ENCODE results near the gene RMI2. TPM values are rescaled to one million over a fixed set of nuclear protein-coding genes. Genes with fewer than 3 reads are reported as not detected.

The RMI2 gene
- total and polyA plus RNA-seq, 2 of the 8 experiments (the other 6 are each of a cell fraction or from before 2014, with no cell fraction given) = 58.2 to 96.0 TPM

DNA sequence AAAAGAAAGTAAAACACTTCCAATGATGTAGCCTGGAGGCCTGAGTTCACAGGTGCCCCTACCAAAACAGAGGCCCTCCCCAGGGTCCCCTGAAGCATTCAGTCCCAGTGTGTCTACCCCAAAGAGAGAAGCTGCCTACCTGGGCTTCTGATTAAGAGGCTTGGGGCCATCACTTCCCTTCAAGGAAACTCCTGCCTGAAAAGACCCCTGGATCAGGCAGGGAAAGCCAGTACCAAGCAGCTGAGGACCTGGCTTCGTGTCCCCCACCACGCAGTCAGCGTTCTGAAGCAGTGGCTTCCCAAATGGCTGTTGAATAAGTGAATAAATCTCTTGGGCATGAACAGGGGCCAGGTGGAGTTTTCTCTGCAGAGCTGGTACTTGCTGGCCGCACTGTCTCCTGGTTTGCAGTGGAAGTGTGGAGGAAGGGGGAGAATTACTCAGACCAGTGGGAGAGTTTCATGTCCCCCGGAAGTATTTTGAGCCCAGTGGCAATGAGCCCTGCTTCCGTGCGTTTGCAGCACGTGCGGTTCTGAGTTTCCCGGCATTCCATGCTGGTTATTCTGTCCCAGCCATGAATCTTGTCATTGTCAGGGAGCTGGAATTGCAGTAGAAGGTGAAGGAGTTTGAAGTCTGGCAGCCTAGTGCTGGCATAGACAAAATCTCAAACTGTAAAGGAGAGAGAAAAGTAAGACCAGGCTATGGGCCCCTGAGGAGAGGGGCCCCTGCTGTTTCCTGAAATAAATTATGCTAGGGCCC, 27.0 kb downstream of the RMI2 start:
- Histone ChIP-seq H2BK15ac (ENCODE audit: low read length) (no peak overlapping the region), H3K23me2 (ENCODE audit: low read depth, low read length) (no peaks in the 10 kb centered on the region), H3K79me1 (ENCODE audit: low read depth, low read length) (no peaks in the 10 kb centered on the region), H2BK12ac (ENCODE audit: low read depth, low read length) (no peak overlapping the region), H3K18ac (ENCODE audit: extremely low read depth, low read length) (no peak overlapping the region), H3K14ac (ENCODE audit: insufficient read length) (no peak overlapping the region), H3K23ac (ENCODE audit: insufficient read length) (no peak overlapping the region), H3K36me3 (ENCODE audit: control insufficient read depth in 2 of 4, insufficient read depth in 4 of 4, low read length in 3 of 4) (no peaks in the 10 kb centered on the region), H3K27me3 (replicated peaks in 1 of 4; ENCODE audit: control insufficient read depth in 3 of 4, extremely low read depth in 1 of 4, insufficient read depth in 3 of 4, low read length in 3 of 4) (no peaks in the 10 kb centered on the region), H4K91ac (replicated peaks; ENCODE audit: insufficient read length, low read length) (no peak overlapping the region), H4K20me1 (replicated peaks in 1 of 2; ENCODE audit: control insufficient read depth in 1 of 2, insufficient read depth in 2 of 2, low read length in 2 of 2) (no peaks in the 10 kb centered on the region), H3K9me3 (ENCODE audit: insufficient read depth in 2 of 2, low read depth in 1 of 2, low read length in 1 of 2) (no peaks in the 10 kb centered on the region), H3K4ac (replicated peaks; ENCODE audit: insufficient read length, low read depth, low read length) (no peak overlapping the region), H3K9ac (replicated peaks in 1 of 4; ENCODE audit: extremely low read depth in 1 of 4, low read depth in 3 of 4, low read length in 3 of 4) (no peak overlapping the region), H2AFZ (ENCODE audit: low read length) (no peak overlapping the region), H3K56ac (replicated peaks; ENCODE audit: insufficient read length, low read depth, low read length) (no peak overlapping the region), H3K27ac (ENCODE audit: low read depth, low read length) (no peak overlapping the region), H3K4me3 (ENCODE audit: extremely low read depth in 1 of 4, insufficient read depth in 2 of 4, low read depth in 3 of 4, low read length in 4 of 4) (no peak overlapping the region), H3K79me2 (ENCODE audit: control insufficient read depth in 1 of 2, insufficient read depth in 2 of 2, low read length in 2 of 2) (no peaks in the 10 kb centered on the region), H2BK20ac (ENCODE audit: low read length) (no peak overlapping the region), H3K4me1 (replicated peaks in 1 of 4; ENCODE audit: control insufficient read depth in 3 of 4, insufficient read depth in 4 of 4, low read length in 3 of 4) (no peaks in the 10 kb centered on the region; a peak in 3 of 7 replicates), H2AK5ac (ENCODE audit: low read depth, low read length) (no peak overlapping the region), H2BK120ac (replicated peaks; ENCODE audit: low read depth, low read length) (no peak overlapping the region), H2BK5ac (ENCODE audit: low read depth, low read length) (no peak overlapping the region; the same call in 1 of the 2 replicates), H4K5ac (ENCODE audit: insufficient read length, low read depth, low read length) (no peak overlapping the region), H3K4me2 (ENCODE audit: insufficient read depth in 1 of 2, low read depth in 2 of 2, low read length in 2 of 2) (no peak overlapping the region), H4K8ac (ENCODE audit: extremely low read depth, insufficient read depth, low read length) (no peak overlapping the region)
- 89% methylated on average over 10 of the region's 10 CpGs; no CpG with 5 or more reads in 1 of the 2 experiments for WGBS, 2 experiments (ENCODE audit: extremely low coverage in 1 of 2, insufficient coverage in 1 of 2, insufficient read length in 1 of 2, insufficient replicate concordance in 2 of 2, low coverage in 1 of 2, low lambda C conversion rate in 2 of 2, missing lambda C conversion rate in 1 of 2)
- ChIA-PET CTCF (ENCODE audit: partially characterized antibody) (interaction anchor here (0.6 to 7.0 kb wide), 67 partner anchors 12 to 442 kb away, joined by 3 to 132 read pairs (median 4); partner anchors contain the start of genes PRM3, SOCS1 and TNP2), POLR2A (ENCODE audit: partially characterized antibody) (interaction anchor here (0.7 to 2.8 kb wide), 9 partner anchors 8 to 120 kb away, joined by 3 to 12 read pairs (median 4); partner anchors contain the start of gene SOCS1)
- no peak for DNase-seq (ENCODE audit: low read depth in 1 of 2, low spot score in 2 of 2)
- no peak for FAIRE-seq
- TF ChIP-seq, protein P1, sequence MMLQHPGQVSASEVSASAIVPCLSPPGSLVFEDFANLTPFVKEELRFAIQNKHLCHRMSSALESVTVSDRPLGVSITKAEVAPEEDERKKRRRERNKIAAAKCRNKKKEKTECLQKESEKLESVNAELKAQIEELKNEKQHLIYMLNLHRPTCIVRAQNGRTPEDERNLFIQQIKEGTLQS (IDR thresholded peaks at IDR 0.05; ENCODE audit: insufficient read depth, low read depth, low read length) = no peak
